NCI-H187 (cell line): ENCODE results near the gene ATP5MG.
A peak's percentile ranks its signal among the peaks of the same experiment; 100 is the strongest.
"Not testable (repeated sequence)": the region's sequence is repeated elsewhere in the genome, so short reads cannot be mapped to it uniquely, and the experiment has no call there.

Experiments
- DNase-seq, 2 experiments: peaks; one replicate each; lab custom pipeline; 2025; lab: John Stamatoyannopoulos, UW

The ATP5MG gene, protein sequence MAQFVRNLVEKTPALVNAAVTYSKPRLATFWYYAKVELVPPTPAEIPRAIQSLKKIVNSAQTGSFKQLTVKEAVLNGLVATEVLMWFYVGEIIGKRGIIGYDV

DNA sequence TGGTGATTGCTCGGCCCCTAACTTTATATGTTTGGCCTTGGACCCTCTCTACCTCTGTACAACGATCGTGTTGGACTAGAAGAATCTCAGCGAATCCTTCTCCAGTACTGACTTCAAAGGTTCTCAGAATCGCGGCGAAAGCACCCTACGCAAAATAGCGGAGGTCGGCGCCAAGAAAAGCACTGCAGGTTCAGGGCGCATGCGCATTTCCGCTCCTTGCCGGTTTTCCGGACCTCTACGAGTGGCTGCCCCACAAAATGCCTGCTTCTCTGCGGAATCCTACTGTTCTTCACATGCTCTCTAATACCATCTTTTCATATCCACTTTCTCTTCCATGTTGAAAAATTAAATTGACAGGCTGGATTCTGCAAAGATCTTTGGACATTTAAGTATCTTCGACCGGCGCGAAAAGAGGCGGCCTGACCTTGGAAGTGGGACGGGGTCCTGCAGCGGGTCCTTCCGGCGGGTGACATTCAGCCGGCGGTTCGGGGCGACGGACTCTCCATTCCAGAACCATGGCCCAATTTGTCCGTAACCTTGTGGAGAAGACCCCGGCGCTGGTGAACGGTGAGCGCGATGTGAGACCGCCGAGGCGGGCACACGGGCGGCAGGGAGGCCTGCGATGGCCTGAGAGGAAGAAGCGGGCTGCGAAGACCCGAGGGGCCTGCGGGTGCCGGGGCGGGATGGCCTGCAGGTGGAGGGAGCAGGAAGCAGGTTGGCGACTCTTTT, at the start of gene ATP5MG:
Gene ATP5MG, plus strand, starts transcription at position 456 of the 729 bp plus-strand sequence. Its CDS starts 60 bp downstream, at position 516.
- peak; percentile 83 to 91 for DNase-seq

DNA sequence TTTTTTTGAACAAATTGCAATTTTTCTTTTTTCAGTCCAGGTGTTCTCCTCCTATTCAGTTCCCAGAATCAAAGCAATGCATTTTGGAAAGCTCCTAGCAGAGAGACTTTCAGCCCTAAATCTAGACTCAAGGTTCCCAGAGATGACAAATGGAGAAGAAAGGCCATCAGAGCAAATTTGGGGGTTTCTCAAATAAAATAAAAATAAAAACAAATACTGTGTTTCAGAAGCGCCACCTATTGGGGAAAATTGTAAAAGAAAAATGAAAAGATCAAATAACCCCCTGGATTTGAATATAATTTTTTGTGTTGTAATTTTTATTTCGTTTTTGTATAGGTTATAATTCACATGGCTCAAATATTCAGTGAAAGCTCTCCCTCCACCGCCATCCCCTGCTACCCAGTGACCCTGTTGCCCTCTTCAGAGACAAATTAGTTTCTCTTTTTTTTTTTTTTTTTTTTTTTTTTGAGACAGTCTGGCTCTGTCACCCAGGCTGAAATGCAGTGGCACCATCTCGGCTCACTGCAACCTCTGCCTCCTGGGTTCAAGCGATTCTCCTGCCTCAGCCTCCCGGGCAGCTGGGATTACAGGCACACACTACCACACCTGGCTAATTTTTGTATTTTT, 48.2 kb upstream of the ATP5MG start:
- DNase-seq: no peak

DNA sequence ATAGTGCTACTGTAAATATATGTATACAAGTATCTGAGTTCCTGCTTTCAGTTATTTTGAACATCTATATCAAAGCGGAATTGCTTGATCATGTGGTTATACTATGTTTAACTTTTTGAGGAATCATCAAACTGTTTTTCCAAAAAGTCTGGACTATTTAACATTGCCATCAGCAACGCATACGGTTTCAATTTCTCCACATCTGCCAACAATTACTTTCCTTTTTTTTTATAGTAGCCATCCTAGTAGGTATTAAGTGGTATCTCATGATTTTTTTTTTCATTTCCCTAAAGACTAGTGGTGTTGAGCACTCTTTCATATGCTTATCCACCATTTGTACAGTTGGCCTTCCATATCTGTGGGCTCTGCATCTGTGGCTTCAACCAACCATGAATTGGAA, 43.3 kb upstream of the ATP5MG start:
- DNase-seq: no peak

DNA sequence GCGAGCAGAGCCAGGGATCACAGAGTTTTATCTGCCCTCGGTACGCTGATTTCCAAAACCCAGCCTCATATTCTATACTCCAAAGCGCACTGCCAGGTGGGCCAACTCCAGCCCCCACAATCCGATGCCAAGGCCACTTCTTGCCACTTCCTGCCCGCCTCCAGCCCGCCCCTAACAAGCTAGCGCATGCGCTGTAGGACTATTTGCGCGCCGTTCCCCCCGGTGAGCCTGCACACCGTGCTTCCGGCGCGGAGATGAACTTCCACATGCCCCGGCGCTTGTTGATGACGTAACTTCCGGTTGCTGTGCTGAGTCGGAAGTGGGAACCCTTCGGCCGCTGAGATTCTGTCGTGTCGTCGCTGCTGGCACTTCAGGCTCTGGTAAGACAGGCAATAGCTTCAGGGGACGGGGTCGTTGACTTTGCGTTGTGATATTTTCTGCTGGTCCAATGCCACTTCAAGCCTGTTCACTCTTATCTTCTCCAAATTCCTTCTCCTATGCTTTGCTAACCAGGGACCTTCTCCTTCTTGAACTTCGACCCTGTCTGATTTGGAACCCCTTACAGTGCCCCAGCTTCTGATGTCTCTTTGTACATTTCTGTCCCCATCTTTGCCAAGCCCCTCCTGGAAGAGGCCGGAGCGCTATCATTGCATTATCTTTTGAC, 42.0 kb upstream of the ATP5MG start, which contains the start of gene UBE4A:
Gene UBE4A, plus strand, starts transcription at position 306 of the 664 bp plus-strand sequence. CDS start 5,481 bp downstream, outside the sequence.
- DNase-seq: peak; percentile 86 to 88

DNA sequence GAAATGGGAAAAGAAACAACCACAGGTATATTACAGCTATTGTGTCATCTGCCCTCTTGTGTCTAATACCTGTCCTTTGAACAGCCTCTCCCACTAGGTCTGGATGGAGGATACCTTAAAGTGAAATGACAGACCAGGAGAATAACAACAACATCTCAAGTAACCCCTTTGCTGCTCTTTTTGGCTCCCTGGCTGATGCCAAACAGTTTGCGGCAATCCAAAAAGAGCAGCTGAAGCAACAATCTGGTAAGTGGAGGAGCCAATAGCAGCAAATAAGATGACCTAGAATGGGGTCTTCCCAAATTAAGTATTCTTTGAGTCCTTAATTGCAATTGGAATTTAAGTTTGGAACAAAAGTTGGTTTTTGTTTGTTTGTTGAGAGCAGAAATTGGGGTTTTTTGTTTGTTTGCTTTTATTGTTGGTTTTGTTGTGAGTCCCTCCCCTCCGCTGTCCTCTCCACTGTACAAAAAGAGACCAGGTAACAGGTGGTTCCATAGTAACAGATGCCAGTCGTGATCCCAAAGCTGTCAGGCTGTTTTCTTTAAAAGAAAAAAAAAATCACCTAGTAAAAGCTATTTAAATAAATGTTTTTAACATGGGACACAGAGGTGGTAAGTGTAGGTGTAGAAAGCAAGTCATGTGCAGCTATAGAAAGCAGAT, 36.3 kb upstream of the ATP5MG start:
- no peak for DNase-seq

DNA sequence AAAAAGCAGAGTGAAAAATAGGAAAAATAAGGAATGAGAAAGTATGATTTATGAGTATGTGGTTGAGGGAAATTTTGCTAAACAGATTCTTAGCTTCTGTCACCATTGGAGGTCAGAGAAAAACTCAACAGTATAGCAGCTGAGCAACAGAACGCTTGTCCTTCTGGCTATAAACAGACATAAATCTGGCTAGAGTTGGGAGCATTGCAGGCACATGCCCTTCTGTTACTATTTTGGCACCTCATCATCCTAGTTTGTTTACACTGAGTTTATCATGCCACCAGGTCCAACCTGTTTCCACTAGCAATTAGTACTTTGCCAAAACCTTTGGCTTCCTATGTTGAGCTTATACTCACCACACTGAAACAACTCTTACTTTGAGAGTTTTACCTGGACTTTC, 35.1 kb upstream of the ATP5MG start:
- no peak for DNase-seq

DNA sequence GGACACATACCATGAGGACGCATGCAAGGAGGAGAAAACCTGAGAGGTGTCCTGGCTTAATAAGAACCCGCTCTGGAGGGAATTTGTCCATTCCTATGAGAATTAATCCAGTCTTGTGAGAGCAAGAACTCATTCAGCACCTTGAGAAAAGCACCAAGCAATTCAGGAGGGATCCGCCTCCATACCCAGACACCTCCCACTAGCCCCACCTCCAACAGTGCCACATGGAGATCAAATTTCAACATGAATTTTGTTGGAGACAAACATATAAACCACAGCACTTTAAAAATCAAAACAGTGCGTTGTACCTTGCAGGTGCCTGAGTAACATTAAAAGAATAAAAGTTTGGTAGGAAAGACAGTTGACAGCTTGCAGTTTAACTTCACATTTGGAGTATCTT, 30.6 kb upstream of the ATP5MG start:
- DNase-seq: no peak

DNA sequence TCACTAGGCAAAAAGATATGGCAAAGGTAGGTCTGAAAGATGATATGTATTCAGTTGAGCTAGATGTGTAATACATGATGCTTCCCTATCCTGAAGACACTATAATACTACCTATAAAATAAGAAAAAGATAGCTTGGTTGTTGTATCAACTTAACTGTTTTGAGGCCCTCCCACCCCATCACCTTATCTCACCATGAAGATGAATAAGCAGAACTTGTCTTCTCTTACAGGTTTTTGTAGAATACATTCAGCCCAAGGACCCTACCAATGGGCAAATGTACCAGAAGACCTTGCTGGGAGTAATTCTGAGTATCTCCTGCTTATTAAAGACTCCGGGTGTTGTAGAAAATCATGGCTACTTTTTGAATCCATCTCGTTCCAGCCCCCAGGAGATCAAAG, 28.1 kb upstream of the ATP5MG start:
- no peak for DNase-seq

DNA sequence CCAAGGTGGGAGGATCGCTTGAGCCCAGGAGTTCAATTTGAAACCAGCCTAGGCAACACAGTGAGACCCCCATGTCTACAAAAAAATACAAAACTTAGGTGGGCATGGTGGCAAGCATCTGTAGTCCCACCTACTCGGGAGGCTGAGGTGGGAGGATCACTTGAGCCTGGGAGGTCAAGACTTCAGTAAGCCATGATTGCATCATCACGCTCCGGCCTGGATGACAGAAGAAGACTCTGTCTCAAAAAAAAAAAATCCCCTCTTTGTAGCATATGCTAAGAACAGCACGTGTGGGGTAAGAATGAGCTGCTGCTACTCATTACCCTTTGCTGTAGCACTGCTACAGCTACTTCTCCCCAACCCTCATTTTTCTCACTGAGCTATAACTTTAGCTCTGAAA, 27.5 kb upstream of the ATP5MG start:
- no peak for DNase-seq

DNA sequence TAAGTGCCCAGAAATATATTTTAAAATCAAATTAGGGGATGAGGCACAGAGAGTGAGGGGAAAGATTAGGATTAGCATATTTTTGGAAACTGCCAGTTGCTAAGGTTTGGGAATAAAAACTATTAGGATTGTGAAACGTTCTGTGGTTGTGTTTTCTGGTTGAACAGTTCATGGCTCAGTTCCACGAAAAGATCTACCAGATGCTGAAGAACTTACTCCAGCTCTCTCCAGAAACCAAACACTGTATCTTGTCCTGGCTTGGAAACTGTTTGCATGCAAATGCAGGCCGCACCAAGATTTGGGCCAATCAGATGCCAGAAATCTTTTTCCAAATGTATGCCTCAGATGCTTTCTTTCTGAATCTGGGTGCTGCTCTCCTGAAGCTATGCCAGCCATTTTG, 26.7 kb upstream of the ATP5MG start:
- no peak for DNase-seq

DNA sequence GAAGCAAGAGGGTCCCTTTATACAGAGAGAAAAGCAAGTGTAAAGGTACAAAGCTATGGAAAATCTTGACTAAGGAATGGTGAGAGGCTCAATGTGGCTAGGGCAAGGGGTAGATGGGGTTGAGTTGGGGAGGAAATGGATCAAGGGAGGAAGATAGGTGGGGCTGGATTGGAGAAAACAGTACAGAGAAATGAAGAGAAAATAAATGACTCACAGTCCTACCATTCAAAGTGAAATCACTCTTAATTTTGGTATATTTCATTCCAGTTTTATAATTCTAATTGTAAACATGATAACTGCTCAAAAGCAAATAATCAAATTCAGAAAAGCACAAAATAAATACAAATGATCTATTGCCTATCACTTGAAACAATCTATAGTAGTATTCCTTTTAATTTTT, 25.4 kb upstream of the ATP5MG start:
- DNase-seq: no peak

DNA sequence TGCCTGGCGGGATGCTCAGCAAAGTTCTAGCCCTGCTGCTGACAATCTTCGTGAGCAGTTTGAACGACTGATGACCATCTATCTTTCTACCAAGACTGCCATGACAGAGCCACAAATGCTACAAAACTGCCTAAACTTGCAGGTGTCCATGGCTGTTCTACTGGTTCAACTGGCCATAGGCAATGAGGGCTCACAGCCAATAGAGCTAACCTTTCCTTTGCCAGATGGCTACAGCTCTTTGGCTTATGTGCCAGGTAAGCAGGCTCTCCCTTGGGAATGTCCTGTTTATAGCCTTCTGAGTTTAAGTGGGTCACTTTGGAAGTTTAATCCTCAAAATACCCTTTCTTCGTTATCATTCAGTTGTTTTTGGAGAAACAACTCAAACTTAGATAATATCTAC, 21.9 kb upstream of the ATP5MG start:
- no peak for DNase-seq

DNA sequence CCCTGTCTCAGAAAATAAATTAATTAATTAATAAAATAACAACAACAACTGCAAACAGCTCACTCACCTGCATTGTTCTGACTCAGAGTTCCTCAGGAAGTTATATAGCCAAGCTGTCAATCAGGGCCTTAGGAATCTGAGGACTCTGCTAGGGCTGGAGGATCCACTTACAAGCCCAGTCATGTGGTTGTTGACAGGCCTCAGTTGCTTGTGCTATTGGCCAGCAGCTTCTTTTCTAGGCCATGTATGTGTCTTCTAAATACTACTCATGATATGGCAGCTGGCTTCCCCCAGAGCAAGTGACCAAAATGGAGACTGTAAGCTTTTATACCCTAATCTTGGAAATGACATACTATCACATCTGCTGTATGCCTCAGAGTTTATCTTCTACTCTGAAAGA, 20.8 kb upstream of the ATP5MG start:
- DNase-seq: no peak

DNA sequence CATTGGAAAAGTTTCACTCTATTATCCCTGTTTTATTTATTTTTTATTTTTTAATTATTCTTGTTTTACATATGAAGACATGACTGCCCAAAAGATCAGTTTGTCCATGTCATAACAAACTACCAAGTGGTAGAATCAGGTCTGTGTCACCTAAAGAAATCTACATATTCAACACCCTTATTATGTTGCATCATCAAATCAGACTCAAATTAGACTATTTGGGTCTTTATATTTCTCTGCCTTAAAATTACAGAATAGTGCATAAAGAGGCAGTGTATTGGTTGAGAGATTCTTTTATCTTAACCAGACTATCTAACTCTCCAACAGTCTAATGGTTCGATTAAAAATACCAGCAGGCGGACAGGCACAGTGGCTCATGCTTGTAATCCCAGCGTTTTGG, 18.5 kb upstream of the ATP5MG start:
- no peak for DNase-seq

DNA sequence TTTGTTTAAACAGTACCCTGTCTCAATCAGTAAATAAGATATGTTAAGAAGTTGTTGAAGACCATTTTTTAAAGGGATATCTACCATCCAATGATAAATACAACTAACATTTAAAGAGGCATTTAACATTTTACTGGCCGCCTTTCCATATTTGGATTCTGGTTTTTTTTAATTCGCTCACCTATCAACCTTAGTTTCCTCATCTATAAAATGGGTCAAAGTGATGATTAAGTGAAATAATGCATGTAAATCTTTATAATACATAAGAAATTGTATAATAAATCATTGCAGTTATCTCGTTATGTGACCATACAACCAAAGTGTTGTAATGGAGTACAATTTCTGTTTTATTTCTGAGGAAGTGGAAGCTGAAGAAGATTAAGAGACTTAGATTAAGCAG, 17.7 kb upstream of the ATP5MG start:
- DNase-seq: no peak

DNA sequence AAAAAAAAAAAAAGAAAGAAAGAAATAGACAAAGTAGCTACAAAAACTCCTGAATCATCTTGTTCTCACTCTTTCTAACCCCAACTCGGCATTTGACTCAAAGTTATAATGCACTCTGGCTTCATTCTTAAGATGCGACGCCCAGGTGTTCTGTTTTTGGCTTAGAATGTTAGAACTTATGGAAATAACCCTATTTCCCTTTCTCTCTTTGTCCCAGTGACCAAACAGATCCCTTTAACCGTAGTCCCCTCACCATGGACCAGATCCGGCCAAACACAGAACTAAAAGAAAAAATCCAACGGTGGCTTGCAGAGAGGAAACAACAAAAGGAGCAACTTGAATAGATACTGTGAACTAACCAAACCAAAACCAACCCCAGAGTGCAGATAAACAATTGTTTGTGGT, 5.3 kb upstream of the ATP5MG start:
- no peak for DNase-seq

DNA sequence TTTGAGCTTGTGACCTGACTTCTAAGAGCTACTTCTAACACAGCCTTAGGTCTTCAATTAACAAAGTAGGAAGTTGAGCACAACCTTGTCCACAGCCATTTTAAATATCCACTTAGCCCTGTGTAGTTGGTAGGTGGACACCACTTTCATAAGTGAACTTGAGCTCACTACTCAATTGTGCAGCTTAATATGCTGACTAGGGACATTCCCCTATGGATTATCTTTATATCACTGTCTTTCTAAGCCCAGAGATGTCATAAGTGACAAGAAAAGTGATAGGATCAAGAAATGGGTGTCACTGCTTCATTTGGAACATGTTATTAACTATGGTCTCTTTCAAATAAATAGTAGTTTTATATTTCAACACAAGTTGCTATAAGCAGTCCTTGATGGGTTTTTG, 4.0 kb upstream of the ATP5MG start:
- DNase-seq: no peak

DNA sequence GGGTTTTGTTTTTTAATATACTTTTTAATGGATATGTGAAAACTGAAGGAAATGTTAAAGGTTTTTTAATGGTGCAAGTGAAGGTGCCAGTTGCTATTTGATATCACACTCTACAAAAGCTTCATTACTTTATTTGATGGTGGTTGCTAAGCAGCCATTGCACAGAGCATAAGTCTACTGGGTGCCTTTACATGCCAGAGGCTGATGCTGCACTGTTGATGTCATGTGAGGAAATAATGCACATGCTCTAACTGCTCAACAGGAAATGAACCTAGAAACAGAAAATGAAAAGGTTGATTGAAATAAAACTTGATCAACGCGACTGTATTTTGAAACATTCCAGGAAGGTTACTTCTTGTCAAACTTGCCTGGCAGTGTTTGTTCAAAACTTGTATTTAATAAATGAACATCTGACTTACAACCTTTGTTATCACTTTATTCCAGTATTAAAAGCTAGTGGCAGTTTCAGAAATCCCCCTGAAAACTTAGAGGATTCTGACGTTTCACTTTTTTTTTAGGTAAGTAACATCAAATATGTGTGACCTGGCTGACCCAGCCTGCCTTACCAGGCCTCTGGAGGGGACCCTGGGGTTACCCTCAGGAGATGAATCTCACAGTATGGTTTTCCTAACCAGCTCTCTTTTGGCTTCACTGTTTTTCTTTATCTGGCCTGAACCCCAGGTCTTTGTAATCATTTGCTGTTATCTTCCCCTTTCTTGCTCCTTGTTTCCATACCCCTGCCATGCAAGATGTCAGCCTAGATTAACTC, 2.4 kb upstream of the ATP5MG start:
- DNase-seq: no peak

DNA sequence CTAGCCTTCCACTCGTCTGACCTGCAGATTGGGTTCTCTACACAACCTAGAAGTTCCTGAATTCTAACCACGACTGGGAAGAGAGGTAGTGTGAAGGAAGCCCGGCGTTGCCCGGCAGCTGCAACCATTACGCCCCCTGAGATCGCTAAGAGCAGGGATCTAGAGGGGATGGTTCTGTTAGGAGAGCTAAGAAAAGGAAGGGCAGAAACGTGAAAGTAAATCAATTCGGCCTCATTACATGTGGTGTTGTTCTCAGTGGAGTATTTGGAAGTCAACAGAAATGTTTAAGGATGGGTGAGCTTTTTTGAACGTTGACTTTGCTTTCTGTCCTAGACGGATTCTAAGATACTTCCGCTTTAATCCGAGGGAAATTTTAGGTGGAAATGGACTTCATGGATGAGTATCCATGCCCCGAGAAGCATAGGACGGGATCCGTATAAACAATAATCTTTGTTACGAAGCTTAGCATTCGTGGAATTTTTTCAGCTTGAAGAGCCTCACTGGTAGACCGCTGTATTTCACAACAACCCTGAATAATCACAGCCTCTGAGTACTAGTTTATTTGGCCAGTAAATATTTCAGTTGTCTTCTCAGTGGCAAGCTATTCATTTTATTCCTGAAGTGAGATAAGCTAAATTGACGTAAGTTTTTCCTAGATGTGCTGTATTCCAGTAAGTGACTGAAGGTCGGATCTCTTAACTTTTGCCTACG, 629 bp downstream of the ATP5MG start:
- DNase-seq: no peak

DNA sequence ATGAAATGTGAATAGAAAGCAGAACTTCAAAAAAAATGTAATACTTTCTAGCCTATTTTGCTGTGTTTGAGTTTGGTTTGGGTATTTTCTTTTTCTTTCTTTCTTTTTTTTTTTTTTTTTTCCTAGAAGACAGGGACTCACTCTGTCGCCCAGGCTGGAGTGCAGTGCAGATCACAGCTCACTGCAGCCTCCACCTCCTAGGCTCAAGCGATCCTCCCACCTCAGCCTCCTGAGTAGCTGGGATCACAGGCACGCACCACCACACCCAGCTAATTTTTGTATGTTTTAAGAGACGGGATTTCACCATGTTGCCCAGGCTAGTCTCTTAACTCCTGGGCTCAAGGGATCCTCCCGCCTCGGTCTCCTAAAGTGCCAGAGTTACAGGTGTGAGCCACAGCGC, 1.2 kb downstream of the ATP5MG start:
- DNase-seq: not testable (repeated sequence)

DNA sequence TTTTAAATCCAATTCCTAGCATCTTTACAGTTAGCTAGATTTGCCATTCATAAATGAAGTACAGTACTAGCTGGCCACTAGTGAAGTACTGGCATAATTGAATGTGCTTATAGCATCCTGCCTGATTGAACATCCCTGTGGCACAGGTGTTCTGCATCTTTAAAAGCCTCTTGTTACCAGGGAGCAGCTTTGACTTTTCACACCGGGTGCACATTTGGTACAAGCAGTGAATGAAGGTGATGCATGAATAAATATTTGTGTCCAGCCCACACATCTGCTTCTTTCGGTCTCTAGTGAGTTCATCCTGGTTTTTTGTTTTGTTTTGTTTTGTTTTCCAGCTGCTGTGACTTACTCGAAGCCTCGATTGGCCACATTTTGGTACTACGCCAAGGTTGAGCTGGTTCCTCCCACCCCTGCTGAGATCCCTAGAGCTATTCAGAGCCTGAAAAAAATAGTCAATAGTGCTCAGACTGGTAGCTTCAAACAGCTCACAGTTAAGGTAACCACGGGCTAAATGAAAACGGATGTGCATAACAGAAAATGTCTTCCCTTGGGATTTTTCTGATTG, 5.3 kb downstream of the ATP5MG start:
- DNase-seq: no peak
